ENCODE measurements around the gene TUBB4B.

TUBB4B gene

GRCh38 chr9:137264067-137264466 lies 23.0 kb downstream of the TUBB4B start:
- no peak for TF ChIP-seq CTCF (IDR thresholded peaks at IDR 0.05; ENCODE audit: control extremely low read depth, extremely low read depth, low read depth, missing control alignments)
- DNase-seq (ENCODE audit: extremely low spot score): no peak
- CTCF ChIA-PET: interaction anchor here (1.3 to 1.6 kb wide), 2 partner anchors 28 to 159 kb away, joined by 3 to 5 read pairs; partner anchors contain the start of genes EXD3 and NOXA1
- POLR2A ChIA-PET: interaction anchor here (2.1 kb wide), 1 partner anchor 24 kb away, joined by 5 read pairs; no protein-coding TSS in a partner anchor

GRCh38 chr9:137265496-137266161 lies 24.5 kb downstream of the TUBB4B start:
- POLR2A ChIA-PET: interaction anchor here (0.7 to 2.1 kb wide), 2 partner anchors 23 to 25 kb away, joined by 3 to 5 read pairs; no protein-coding TSS in a partner anchor
- no peak for TF ChIP-seq CTCF (IDR thresholded peaks at IDR 0.05; ENCODE audit: control extremely low read depth, extremely low read depth, low read depth, missing control alignments)
- CTCF ChIA-PET: interaction anchor here (0.7 to 1.8 kb wide), 3 partner anchors 21 to 77 kb away, joined by 3 to 5 read pairs (median 4); partner anchors contain the start of genes ANAPC2 and SSNA1
- DNase-seq (ENCODE audit: extremely low spot score): no peak

GRCh38 chr9:137266162-137266527 lies 25.1 kb downstream of the TUBB4B start:
- CTCF ChIA-PET: interaction anchor here (1.8 kb wide), 1 partner anchor 21 kb away, joined by 4 read pairs; no protein-coding TSS in a partner anchor
- DNase-seq (ENCODE audit: extremely low spot score): no peak
- POLR2A ChIA-PET: interaction anchor here (2.1 kb wide), 1 partner anchor 26 kb away, joined by 5 read pairs; no protein-coding TSS in a partner anchor
- no peak for TF ChIP-seq CTCF (IDR thresholded peaks at IDR 0.05; ENCODE audit: control extremely low read depth, extremely low read depth, low read depth, missing control alignments)

GRCh38 chr9:137266585-137267453 lies 25.7 kb downstream of the TUBB4B start:
- no peak for TF ChIP-seq CTCF (IDR thresholded peaks at IDR 0.05; ENCODE audit: control extremely low read depth, extremely low read depth, low read depth, missing control alignments)
- DNase-seq (ENCODE audit: extremely low spot score): no peak
- ChIA-PET POLR2A (interaction anchor here (1.2 kb wide), 1 partner anchor 24 kb away, joined by 6 read pairs; no protein-coding TSS in a partner anchor), CTCF (interaction anchor here (0.9 to 1.8 kb wide), 5 partner anchors 10 to 238 kb away, joined by 3 to 4 read pairs (median 4); partner anchors contain the start of gene TOR4A)

GRCh38 chr9:137267933-137268355 lies 26.9 kb downstream of the TUBB4B start:
- ChIA-PET POLR2A (interaction anchor here (1.0 to 1.2 kb wide), 2 partner anchors 25 to 27 kb away, joined by 3 to 6 read pairs; partner anchors contain the start of gene TUBB4B), CTCF (interaction anchor here (0.9 to 1.3 kb wide), 4 partner anchors 9 to 239 kb away, joined by 3 to 4 read pairs (median 4); partner anchors contain the start of gene TOR4A)
- no peak for DNase-seq (ENCODE audit: extremely low spot score)
- no peak for TF ChIP-seq CTCF (IDR thresholded peaks at IDR 0.05; ENCODE audit: control extremely low read depth, extremely low read depth, low read depth, missing control alignments)
